GM21423 (cell line): ENCODE results near the gene SAMD11.

Source experiments
- ATAC-seq: cut with Tn5 transposase; IDR thresholded peaks from one replicate; pipeline ENCODE4 v1.9.1; 2021; ENCODE audit warnings: mild to moderate bottlenecking, moderate library complexity; ENCODE audit not compliant: unreplicated experiment

The SAMD11 gene

GRCh38 chr1:992362-992761 is 68.6 kb downstream of the SAMD11 start:
- no peak for ATAC-seq

- ATAC-seq, result no peak
Observed at GRCh38 chr1:993379-993995, 69.8 kb downstream of the SAMD11 start.
